Epithelial cell of esophagus (primary cell): ENCODE data around the gene CIB4.

Experiments
- DNase-seq: peaks from one replicate; pipeline ENCODE4 v3.0.0; 2010; ENCODE audit warnings: low read depth
- H3K4me3 ChIP-seq: 2 replicates; pipeline ENCODE4 v1.5.1; 2011; ENCODE audit warnings: mild to moderate bottlenecking, low read length, control low read depth
- CTCF ChIP-seq: IDR thresholded peaks from 2 replicates; pipeline ENCODE4 v1.5.1; 2011; ENCODE audit warnings: low read depth, mild to moderate bottlenecking, low read length, control low read depth, inconsistent platforms; ENCODE audit not compliant: insufficient read depth; ENCODE audit errors: missing control alignments

The CIB4 gene

GRCh38 chr2:26537826-26538475, 103.2 kb downstream of the CIB4 start:
- no peak overlapping the region for H3K4me3 ChIP-seq
- no peak for TF ChIP-seq CTCF
- no peak for DNase-seq

GRCh38 chr2:26537069-26537825, 103.9 kb downstream of the CIB4 start:
- TF ChIP-seq CTCF, result no peak
- H3K4me3 ChIP-seq, result no peak overlapping the region
- no peak for DNase-seq

- no peak for TF ChIP-seq CTCF
- H3K4me3 ChIP-seq, result no peak overlapping the region
- no peak for DNase-seq
These were observed 104.6 kb downstream of the CIB4 start for GRCh38 chr2:26536371-26537068.

- H3K4me3 ChIP-seq, result no peak overlapping the region
- DNase-seq, result no peak
- TF ChIP-seq CTCF, result no peak
These were observed 105.4 kb downstream of the CIB4 start for GRCh38 chr2:26535663-26536275.

- DNase-seq, result no peak
- no peak for TF ChIP-seq CTCF
- H3K4me3 ChIP-seq, result no peak overlapping the region
These were observed 106.1 kb downstream of the CIB4 start for GRCh38 chr2:26534865-26535662.

- no peak for DNase-seq
- no peak overlapping the region for H3K4me3 ChIP-seq
- TF ChIP-seq CTCF, result no peak
These were observed 106.9 kb downstream of the CIB4 start for GRCh38 chr2:26534098-26534864.
